ENCODE results near the gene OR10T2.
"Not testable (repeated sequence)": the region's sequence is repeated elsewhere in the genome, so short reads cannot be mapped to it uniquely, and the experiment has no call there.

OR10T2 gene, protein sequence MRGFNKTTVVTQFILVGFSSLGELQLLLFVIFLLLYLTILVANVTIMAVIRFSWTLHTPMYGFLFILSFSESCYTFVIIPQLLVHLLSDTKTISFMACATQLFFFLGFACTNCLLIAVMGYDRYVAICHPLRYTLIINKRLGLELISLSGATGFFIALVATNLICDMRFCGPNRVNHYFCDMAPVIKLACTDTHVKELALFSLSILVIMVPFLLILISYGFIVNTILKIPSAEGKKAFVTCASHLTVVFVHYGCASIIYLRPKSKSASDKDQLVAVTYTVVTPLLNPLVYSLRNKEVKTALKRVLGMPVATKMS

DNA sequence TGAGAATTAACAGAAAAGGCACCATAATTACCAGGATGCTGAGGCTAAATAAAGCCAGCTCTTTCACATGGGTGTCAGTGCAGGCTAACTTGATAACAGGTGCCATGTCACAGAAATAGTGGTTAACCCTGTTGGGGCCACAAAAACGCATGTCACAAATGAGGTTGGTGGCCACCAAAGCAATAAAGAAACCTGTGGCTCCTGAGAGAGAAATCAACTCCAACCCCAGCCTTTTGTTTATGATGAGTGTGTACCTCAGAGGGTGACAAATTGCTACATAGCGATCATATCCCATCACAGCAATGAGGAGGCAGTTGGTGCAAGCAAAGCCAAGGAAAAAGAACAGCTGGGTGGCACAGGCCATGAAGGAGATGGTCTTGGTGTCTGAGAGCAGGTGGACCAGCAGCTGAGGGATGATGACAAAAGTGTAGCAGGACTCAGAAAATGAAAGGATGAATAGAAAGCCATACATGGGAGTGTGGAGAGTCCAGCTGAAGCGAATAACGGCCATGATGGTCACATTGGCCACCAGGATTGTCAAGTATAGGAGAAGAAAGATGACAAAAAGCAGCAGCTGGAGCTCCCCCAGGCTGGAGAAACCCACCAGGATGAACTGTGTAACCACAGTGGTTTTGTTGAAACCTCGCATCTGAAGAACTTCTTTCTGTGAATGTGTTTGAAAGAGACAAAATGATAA is at the start of gene OR10T2:
OR10T2 (minus strand) TSS at position 649 of the 697 bp plus-strand sequence; CDS start at position 649, 0 bp downstream.
- no peak within 1 kb of the TSS for H3K4me3 ChIP-seq (ENCODE audit: low read depth, low read length)
- DNase-seq (ENCODE audit: low read depth): no peak
- TF ChIP-seq, protein P1, sequence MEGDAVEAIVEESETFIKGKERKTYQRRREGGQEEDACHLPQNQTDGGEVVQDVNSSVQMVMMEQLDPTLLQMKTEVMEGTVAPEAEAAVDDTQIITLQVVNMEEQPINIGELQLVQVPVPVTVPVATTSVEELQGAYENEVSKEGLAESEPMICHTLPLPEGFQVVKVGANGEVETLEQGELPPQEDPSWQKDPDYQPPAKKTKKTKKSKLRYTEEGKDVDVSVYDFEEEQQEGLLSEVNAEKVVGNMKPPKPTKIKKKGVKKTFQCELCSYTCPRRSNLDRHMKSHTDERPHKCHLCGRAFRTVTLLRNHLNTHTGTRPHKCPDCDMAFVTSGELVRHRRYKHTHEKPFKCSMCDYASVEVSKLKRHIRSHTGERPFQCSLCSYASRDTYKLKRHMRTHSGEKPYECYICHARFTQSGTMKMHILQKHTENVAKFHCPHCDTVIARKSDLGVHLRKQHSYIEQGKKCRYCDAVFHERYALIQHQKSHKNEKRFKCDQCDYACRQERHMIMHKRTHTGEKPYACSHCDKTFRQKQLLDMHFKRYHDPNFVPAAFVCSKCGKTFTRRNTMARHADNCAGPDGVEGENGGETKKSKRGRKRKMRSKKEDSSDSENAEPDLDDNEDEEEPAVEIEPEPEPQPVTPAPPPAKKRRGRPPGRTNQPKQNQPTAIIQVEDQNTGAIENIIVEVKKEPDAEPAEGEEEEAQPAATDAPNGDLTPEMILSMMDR (conservative IDR thresholded peaks at IDR 0.05; ENCODE audit: low read depth, low read length): no peak

- TF ChIP-seq, protein P1 (conservative IDR thresholded peaks at IDR 0.05; ENCODE audit: low read depth, low read length): no peak
- H3K4me3 ChIP-seq (ENCODE audit: low read depth, low read length): no peak overlapping the region
These were observed 46.1 kb upstream of the OR10T2 start for GRCh38 chr1:158445376-158445775.

GRCh38 chr1:158434741-158435140 is 35.5 kb upstream of the OR10T2 start:
- TF ChIP-seq, protein P1 (conservative IDR thresholded peaks at IDR 0.05; ENCODE audit: low read depth, low read length): no peak
- no peak overlapping the region for H3K4me3 ChIP-seq (ENCODE audit: low read depth, low read length)
- DNase-seq (ENCODE audit: low read depth): no peak

More at GRCh38 chr1:158445376-158445775, 46.1 kb upstream of the OR10T2 start:
- DNase-seq (ENCODE audit: low read depth): no peak

DNA sequence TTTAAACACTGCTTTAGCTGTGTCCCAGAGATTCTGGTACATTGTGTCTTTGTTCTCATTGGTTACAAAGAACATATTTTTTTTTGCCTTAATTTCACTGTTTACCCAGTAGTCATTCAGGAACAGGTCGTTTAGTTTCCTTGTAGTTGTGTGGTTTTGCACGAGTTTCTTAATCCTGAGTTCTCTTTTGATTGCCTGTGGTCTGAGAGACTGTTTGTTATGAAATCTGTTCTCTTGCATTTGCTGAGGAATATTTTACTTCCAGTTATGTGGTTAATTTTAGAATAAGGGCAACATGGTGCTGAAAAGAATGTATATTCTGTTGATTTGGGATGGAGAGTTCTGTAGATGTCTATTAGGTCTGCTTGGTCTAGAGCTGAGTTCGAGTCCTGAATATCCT is 30.9 kb upstream of the OR10T2 start:
- DNase-seq (ENCODE audit: low read depth); H3K4me3 ChIP-seq (ENCODE audit: low read depth, low read length): not testable (repeated sequence)

DNA sequence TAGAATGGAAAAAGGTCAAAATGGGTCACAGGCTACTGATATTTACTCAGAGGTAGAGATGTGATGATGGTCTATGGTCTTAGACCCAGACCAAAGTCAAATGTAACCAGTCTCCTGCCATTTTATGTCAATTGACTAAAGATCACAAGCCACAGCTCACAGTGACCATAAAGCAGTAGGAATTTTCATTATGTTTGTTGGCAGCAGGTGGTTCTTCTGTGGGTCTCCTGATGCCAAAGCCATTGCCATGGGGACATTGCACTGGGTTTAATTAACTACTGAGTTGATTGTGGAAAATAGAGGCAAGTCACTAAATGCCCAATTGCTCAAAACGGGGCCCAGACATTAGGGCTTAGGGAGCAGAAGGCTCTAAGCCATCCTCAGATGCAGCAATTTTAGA is 26.9 kb upstream of the OR10T2 start, which contains the start of gene OR10K2:
OR10K2 (minus strand) TSS at position 101 of the 400 bp plus-strand sequence. CDS start 5,371 bp downstream, outside the sequence.
- TF ChIP-seq, protein P1 (conservative IDR thresholded peaks at IDR 0.05; ENCODE audit: low read depth, low read length): no peak

GRCh38 chr1:158425027-158425426 is 25.8 kb upstream of the OR10T2 start:
- no peak overlapping the region for H3K4me3 ChIP-seq (ENCODE audit: low read depth, low read length)
- no peak for DNase-seq (ENCODE audit: low read depth)
- TF ChIP-seq, protein P1 (conservative IDR thresholded peaks at IDR 0.05; ENCODE audit: low read depth, low read length): no peak

More for the DNA sequence above, 26.9 kb upstream of the OR10T2 start, which contains the start of gene OR10K2:
- H3K4me3 ChIP-seq (ENCODE audit: low read depth, low read length): no peak within 1 kb of the TSS
- DNase-seq (ENCODE audit: low read depth): no peak

DNA sequence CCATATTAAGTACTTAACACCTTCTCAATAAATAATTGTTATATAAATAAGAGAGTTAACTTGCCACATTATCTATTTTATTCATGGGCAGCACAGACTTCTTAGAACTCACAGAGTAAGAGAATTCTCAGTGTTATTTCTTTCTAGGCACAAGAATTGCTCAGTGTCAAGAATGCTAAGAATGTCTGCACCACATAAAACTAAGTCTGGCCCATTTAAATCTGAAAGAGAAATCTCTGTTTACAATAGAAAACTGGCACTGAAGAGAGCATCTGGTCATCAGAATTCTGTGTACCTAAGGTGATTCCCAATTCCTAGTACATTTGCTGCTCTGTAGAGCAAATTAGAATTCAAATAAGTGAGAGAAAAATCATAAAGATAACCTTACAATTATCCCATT is 22.9 kb upstream of the OR10T2 start:
- DNase-seq (ENCODE audit: low read depth): no peak
- TF ChIP-seq, protein P1 (conservative IDR thresholded peaks at IDR 0.05; ENCODE audit: low read depth, low read length): no peak

More for the DNA sequence above, 22.9 kb upstream of the OR10T2 start:
- no peak overlapping the region for H3K4me3 ChIP-seq (ENCODE audit: low read depth, low read length)
